Stimulated activated CD8-positive, alpha-beta memory T cell treated with anti-CD3 and anti-CD28 coated beads, Interleukin-7, amount 100 ng/mL, for 48 hours (primary cell): ENCODE results near the gene PTAFR.

Experiments used
- DNase-seq, 2 donors: peaks; one replicate each; pipeline ENCODE4 v3.0.0-alpha.2; 2020; ENCODE audit warnings: low read depth in 1 of 2; ENCODE audit errors: extremely low read depth in 1 of 2

Gene PTAFR, protein sequence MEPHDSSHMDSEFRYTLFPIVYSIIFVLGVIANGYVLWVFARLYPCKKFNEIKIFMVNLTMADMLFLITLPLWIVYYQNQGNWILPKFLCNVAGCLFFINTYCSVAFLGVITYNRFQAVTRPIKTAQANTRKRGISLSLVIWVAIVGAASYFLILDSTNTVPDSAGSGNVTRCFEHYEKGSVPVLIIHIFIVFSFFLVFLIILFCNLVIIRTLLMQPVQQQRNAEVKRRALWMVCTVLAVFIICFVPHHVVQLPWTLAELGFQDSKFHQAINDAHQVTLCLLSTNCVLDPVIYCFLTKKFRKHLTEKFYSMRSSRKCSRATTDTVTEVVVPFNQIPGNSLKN

DNA sequence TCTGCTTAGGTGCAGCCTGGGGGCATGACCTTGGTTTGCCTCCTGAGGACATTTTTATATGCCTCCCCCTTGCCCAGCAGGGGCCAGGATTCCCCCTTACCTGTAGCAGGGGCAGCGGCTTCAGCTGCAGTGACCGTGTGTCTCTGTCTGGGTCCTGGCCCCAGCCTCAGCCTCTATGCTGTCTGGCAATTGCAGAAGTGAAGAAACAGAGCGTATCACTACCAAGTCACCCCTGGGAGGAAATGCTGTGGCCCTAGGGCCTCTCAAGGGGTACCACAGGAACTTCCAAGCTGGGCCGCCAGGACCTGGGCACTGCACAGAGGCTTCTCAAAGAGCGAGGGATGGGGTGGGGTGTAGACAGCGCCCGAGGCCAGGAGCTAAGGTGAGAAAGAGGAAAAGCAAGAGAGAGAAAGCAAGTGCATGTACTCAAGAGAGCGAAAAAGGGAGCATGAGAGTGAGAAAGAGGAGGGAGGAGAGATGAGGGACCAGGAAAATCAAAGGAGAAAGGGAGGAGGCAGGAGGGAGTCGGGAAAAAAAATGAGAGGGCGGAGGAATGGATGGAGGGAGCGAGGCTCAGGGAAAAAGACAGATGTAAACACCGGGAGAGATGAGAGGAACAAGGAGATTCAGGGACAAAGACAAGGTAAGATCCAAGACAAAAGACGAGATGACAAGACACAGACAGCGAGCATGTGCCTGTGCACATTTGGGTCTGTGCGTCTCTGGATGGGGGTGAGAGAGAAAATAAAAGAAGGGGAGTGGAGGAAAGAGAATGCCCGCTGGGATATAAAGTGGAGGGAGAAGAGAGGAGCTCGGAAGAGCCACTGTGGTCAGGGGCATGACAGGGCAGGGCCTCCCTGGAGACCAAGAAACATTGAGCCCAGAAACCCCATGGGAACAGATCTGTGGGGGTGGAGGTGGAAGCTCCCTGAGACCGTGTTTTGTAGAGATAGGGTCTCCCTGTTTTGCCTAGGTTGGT lies at the start of gene PTAFR:
PTAFR (minus strand) TSS at position 199 of the 979 bp plus-strand sequence. CDS start 25,669 bp downstream, outside the sequence.
- no peak for DNase-seq

DNA sequence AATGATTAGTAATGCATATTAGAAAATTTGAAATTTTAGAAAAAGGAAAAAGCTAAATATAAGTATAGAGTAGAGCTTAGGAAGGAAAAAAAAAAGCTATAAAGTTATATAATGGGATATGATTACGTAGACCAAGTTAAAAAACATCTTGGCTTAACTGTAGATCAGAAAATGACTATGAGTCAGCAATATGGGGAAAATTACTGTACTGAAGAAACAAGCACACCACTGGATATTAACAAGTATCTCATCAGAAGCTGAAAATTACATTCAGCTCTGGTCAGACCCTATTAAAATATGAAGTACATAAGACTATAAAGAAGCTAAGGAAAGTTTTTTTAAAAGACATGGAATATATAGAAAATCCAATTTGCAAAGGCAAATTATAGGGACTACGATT lies 36.8 kb upstream of the PTAFR start:
- no peak for DNase-seq

DNA sequence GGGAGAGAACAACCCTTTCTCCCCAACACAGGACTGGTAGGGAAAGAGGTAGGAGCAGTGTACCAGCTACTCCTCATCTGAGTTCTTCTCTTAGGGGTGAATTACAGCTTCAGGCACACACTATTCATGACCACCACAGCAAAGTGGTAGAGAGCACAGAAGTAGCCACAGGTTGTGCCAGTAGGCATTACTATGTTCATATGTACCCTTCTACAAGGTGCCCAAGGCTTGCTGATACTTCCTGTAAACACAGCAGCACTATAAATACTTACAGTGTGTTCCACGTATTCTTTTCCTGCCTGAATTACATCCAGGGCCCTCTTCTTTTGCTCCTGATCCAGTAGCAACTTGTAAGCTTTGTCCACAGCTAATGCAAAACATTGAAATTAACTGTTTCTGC lies 33.2 kb upstream of the PTAFR start:
- no peak for DNase-seq

DNA sequence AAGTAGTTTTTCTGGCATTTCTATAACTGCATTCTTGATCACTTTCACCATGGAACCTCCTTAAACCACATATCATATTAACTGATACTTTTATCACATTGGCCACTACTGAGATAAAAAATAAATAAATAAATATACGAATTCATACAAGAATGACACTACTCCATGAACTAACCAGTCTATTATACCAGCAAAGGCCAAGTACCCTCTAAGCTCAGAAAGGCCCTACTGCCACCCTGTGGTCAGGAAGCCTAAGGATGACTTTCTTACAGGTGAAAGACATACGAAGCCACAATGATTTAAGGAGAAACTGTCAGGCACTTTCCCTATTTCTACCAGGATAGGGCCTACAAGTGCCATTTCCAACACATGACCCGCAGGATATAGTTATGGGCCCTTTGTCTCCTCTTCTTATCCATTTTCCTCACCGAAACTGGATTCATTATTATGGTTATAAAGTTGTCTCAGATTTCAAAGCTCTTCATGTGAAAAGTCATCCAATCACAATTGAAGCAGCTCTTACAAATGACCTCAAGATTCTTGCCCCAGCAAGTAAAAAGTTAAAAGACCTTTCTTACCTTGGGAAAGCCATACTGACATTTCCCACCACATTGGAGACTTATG lies 32.4 kb upstream of the PTAFR start:
- DNase-seq, result no peak

DNA sequence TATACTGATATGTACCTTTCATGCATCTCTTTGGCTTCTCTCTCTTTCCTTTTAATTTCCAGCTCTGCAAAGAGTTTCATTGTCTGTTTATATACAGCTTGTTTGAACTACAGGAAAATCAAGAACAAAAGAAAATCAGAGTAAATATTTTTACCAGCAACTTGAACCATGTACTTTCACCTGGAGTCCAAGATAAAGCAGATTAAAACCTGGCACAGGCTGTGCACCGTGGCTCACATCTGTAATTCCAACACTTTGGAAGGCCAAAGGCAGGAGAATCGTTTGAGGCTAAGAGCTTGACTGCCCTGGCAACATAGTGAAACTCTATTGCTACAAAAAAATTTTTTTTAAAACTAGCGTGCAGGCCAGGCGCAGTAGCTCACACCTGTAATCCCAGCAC lies 28.8 kb upstream of the PTAFR start:
- DNase-seq, result no peak

DNA sequence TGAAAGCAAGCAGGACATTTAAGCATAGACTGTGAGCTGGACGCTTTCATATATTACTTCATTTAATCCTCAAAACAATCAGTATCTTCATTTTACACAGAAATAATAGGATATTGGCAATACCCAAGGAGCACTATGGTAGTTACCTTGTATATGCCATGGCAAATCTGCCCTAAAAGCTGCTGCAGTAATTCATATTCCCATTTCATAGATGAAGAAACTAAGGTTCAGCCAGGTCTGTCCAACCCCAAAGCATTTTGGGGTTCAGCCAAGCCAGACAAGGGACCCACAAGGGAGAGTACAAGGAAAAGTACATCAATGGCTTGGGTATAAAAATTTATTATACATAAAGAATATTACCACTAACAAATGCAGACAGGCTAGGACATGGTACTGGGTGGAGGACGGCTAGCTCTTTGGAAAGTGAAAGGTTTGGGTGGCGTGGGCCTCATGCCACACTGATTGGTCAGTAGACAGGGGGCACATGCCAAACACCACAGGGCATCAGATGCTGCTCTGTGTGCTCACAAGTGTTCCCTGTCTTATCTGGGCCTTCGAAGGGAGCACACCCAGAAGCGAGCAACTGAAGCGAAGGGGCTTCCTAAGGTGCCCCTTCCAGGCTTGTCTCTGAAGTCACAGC lies 23.9 kb upstream of the PTAFR start:
- no peak for DNase-seq

DNA sequence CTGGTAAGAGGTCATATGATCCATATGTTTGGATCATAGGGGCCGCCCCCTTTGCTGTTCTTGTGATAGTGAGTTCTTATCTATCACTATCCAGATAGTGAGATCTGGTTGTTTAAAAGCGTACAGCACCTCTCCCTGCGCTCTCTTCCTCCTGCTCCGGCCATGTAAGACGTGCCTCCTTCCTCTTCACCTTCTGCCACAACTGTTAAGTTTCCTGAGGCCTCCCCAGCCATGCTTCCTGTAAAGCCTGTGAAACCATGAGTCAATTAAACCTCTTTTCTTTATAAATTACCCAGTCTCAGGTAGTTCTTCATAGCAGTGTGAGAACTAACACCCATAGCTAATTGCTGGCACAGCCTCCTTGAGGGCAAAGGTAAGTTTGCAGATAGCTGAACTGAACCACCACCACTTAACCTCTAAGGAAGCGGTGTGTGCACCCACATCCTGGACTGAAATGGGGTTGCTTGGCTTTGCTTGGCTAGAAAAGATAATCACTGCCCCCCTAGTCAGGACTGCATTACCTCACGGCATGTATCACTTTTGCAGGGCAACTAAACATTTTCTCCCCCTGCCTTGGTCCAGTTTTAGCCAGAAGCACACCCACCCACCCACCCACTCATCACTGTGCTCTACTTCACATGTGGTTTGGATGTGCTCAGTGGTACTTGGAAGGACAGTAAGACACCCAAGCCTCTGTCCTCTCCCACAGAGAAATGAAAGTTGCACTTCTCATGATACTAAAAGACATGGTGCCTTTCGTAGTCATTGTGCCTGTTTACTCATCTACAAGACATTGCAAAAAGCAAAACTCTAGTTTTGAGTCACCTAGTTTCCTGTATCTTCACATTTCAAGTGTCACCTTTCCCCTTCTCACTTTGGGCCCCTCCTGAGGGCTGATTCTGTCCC lies 23.1 kb upstream of the PTAFR start:
- DNase-seq, result peak; percentile 46 to 61

DNA sequence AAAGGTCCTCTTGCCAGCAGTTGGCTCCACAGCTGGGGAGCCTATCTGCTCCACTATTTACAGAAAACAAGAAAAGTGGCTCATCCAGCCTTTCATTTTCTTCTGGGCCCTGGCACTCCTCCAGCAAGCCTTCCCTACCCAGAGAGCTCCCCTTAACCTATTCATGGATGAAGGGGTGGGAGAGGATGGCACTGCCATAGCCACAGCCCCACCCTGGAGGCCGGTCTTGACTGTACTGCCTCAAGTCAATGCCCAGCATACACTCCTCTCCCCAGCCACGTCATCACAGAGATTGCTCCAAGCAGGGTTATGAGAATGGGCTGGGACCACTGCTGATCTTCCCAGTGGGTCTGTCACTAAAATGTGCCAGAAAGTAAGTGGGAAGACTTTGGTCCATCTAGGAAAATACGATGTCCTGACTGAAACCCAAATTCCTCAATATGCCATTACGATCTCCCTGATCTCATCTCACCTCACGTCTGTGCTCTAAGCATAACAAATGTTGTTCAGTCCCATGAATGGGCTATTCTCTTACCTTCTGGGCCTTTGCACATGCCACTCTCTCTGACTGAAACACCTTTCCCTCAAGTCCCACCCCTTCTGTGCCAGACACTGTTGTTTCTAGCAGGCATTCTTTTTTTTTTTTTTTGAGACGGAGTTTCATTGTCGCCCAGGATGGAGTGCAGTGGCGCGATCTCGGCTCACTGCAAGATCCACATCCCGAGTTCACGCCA lies 21.4 kb upstream of the PTAFR start:
- no peak for DNase-seq

DNA sequence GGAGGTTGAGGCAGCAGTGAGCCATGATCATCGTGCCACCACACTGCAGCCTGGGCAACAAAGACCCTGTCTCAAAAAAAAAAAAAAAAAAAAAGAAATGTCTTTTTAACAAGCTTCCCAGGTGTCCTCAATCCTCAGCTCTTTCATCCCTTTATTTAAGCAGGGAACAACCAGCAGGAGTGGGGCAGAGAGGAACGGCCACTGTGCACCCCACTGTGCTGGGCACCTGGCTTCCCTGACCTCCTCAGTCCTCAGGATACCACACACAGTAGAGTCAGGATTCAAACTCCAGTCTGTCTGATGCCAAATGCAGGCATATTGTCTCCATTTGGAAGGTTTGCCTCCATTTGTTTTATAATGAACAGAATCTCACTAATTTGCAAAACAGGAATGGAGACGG lies 19.8 kb upstream of the PTAFR start:
- DNase-seq, result no peak

DNA sequence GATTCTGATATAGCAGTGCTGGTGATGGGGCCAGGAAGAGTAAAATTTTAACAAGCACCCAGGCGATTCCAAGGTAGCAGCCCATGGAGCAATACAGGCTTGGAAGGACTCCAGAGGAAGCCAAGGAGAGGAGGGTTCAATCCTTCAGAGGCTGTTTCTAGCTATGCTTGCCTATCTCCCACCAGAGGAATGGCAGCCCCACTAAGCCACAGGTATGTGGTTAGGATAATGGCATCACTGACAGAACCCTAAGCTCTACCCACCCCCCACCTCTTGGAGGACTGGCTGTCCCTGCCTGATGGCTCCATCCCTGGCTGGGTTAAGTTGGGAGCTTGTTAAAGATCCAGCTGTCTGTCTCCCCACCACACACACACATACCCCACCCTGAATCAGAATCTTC lies 19.3 kb upstream of the PTAFR start:
- DNase-seq, result no peak

DNA sequence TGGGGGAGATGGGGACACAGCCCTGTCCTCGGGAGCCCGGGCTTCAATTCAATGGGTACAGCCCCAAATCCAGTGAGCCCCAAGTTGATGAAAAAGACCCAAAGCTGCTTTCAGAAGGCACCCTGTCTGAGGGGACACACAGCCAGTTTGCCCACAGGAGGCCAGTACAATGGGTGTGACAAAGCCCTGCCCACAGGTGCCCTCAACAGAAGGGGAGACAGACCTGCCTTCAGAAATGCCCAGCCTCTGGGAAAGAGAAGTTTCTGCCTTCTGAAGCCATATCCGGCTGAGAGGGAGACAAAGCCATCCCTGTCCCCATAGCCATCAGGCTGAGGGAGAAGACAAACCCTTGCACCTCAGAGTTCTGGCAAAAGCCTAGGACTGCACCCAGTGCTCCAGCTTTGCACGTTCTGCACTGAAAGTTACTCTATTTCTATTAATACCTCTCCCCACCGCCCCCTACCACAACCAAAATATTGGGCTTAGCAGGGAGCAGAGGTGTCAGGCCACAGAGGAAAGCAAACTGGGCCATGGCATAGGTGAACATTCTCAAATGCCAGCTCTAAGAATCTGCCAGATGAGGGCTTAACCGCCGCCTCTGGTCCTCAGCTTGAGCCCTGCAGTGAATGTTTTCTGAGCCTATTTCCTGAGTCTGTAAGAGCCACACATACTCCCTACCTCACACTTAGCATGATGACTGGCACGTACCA lies 18.0 kb upstream of the PTAFR start:
- DNase-seq, result no peak

DNA sequence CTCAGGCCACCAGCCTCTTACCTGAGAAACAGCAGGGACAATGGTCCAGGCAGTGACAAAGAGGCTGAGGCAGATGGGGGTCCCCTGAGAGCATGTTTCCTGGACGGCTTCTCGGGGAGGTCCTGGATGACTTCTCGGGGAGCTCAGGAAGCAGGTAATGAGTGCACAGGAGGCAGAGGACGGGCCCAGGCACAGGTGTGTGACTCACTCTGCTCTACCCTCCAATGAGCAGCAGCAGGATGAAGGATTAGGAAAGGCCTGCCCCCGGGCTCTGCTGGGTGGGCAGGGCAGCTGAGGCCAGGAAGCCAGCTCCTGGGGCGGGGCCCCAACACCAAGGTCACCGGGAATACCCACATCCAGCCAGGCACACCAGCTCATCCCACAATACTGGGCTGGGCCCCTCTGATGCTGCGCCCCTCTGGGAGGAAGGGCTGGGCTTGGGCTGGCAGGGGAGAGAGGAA lies 17.2 kb upstream of the PTAFR start:
- no peak for DNase-seq

DNA sequence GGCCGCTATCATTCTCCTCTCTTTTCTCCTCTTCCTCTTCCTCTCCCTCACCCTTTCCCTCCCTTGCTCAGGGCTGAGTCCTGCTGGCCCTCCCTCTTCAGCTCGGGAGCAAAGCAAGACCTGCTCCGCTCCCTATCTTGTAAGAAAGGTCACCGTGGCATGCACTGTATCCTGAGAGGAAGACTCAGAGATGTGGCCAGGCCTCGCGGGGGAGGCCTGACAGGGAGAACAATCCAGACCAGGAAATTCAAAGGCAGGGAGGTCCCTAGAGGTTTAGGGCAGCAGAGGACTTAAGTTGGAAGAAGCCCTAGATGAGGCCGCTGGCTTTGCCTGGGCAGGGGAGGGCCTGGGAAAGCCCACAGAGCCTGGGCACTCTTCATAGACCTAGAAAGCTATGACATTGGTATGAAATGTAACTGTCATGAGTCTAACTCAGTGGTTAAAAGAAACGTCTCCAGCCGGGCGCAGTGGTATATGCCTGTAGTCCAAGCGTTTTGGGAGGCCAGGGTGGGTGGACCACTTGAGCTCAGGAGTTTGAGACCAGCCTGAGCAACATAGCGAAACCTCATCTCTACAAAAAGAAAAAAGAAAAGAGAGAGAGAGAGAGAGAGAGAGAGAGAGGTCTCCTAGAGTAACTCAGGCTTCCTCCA lies 14.6 kb upstream of the PTAFR start:
- no peak for DNase-seq

DNA sequence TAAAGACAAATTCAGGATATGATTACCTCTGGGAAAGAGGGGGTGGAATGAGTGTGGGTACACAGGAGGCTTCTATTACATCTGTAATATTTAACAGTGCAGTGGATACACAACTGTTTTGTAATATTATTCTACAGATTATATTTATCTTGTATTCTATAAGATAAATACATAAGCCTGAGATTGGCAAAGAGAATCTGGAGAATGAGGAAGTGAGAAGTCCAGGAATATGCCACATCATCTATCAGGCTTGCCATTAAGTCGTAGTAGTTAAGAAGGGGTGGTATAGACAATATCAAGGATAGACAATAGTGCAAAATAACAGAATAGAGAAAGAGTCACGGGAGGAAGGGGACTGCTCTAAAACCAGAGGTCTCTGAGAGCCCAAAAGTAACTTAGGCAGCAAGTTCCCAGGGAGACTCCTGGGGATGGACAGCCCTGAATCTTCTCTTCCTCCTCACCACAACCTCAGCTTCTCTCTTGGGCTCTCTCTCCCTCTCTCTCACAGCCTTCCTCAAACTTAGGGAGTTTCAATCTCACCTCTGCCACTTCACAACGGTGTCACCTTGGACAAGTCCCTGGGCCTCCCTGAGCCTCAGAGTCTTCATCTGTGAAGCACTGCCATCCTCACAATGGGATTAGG lies 14.0 kb upstream of the PTAFR start:
- DNase-seq, result no peak

DNA sequence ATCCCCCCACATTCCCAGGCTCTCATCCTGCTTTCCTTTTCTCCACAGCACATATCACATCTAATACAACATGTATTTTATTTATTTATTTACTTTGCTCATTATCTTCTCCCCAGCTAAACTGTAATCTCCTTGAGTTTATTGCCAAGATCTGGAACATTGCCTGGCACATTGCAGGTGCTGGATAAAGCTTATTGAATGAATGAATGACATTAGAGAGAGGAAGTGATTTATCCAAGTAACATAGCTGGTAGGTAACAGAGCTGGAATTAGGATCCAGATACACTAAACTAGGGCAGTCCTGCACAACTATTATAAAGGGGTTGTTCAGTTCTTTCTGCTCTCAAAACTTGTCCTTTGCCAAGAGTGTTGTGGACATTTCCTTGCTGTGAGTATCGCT lies 8.6 kb upstream of the PTAFR start:
- DNase-seq, result no peak

DNA sequence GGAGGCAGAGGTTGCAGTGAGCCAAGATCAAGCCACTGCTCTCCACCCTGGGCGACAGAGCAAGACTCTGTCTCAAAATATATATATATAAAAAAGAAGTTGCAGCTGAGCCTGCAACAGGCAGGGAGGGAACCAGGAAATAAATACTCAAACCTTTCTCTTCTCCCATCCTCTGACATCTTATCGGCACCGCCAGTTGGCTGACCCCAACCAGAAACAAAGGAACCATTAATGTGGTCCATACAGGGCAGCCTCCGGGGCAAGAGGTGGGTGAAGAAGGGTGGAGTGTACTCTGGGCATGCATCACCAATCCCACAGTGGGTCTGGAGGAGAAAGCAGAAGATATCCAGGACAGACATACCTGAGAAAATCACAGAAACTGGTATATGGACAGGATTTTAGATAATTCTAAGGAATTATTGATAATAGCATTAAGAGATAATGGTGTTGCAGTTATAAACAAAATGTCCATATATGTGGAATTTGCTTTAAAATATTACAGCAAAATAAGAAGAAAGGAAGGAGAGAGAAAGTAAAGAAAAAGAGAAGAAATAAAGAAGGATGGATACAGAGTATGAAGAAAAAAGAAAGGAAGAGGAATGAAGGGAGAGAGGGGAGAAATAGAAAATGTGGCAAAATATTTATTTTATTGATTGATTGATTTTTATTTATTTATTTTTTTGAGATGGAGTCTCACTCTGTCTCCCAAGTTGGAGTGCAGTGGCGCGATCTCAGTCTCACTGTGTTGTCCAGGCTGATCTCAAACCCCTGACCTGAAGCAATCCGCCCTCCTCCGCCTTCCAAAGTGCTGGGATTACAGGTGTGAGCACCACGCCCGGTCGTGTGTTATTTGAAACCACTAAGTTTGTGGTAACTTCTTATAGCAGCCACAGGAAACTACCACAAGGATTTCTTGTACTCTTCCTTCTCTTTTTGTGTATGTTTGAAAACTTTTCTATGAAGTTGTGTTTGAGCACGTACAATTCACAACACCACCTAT lies 4.1 kb upstream of the PTAFR start:
- no peak for DNase-seq
